Stomach (tissue), 4 donors: ENCODE results near the gene FDX2.

Source experiments
- EP300 ChIP-seq: sonication (generic); formaldehyde crosslinking; IDR thresholded peaks from one replicate; pipeline ENCODE4 v1.6.1; 2017; ENCODE audit warnings: antibody characterized with exemption
- POLR2A ChIP-seq, 4 donors: fragments of 450-650 bp; IDR thresholded peaks; one replicate each; pipeline ENCODE4 v1.6.1; 2016; ENCODE audit warnings: antibody characterized with exemption in 4 of 4, control low read depth in 2 of 4, mild to moderate bottlenecking in 1 of 4, moderate library complexity in 1 of 4
- POLR2AphosphoS5 ChIP-seq, 3 donors: sonication (generic); formaldehyde crosslinking; IDR thresholded peaks; one replicate each; pipeline ENCODE4 v1.6.1; 2016; ENCODE audit warnings: antibody characterized with exemption in 3 of 3
- TF ChIP-seq, protein P1 (sequence below), 7 experiments: fragments of 450-650 bp in 4 of 7; fragments of 200-600 bp in 3 of 7; sonication (generic) in 3 of 7; IDR thresholded peaks; one replicate each; pipeline ENCODE4 v1.5.1; 2016 to 2019; ENCODE audit warnings: antibody characterized with exemption in 7 of 7, control low read depth in 2 of 7, mild to moderate bottlenecking in 1 of 7

DNA sequence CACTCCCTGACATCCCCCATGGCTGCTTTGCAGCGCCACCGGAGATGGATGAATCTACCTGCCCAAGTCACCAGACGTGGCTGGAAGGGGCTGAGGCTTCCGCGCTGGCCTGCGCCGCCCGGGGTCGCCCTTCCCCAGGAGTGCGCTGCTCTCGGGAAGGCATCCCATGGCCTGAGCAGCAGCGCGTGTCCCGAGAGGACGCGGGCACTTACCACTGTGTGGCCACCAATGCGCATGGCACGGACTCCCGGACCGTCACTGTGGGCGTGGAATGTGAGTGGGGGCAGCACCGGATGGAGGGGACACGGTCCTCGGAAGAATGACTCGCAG lies 21.5 kb downstream of the FDX2 start:
- TF ChIP-seq, protein P1, sequence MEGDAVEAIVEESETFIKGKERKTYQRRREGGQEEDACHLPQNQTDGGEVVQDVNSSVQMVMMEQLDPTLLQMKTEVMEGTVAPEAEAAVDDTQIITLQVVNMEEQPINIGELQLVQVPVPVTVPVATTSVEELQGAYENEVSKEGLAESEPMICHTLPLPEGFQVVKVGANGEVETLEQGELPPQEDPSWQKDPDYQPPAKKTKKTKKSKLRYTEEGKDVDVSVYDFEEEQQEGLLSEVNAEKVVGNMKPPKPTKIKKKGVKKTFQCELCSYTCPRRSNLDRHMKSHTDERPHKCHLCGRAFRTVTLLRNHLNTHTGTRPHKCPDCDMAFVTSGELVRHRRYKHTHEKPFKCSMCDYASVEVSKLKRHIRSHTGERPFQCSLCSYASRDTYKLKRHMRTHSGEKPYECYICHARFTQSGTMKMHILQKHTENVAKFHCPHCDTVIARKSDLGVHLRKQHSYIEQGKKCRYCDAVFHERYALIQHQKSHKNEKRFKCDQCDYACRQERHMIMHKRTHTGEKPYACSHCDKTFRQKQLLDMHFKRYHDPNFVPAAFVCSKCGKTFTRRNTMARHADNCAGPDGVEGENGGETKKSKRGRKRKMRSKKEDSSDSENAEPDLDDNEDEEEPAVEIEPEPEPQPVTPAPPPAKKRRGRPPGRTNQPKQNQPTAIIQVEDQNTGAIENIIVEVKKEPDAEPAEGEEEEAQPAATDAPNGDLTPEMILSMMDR (IDR thresholded peaks at IDR 0.05), result no peak
- no peak for TF ChIP-seq POLR2AphosphoS5 (IDR thresholded peaks at IDR 0.05)
- no peak for TF ChIP-seq POLR2A (IDR thresholded peaks at IDR 0.05)
- no peak for TF ChIP-seq EP300
